ENCODE measurements around the gene UNC119.

The UNC119 gene

DNA sequence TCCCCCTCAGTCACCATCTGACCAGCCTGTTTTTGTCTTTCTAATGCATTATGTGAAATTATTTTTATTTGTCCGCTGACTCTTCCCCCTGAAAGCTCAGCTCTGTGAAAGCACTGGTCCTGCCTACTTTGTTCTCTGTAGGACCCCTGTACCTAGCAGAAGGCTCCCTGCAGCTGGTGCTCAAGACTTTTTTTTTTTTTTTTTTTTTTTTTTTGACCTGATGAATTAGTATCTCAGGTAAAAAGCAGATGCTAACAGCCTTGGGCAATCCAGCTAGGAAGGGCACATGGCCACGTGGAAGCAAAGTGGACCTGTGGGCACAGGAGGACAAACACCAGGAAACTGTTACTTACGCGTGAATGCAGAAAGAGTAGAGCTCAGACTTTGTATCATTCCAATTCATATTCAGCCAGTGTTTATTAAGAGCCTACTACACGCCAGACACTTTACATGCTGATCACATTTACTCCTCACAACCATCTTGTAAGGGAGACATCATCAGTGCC lies 629 bp upstream of the UNC119 start:
- no peaks in the 10 kb centered on the region for H3K9me3 ChIP-seq
- DNase-seq = no peak
- no peak for TF ChIP-seq CTCF (IDR thresholded peaks at IDR 0.05; ENCODE audit: low read depth, low read length)
- H3K27me3 ChIP-seq = no peaks in the 10 kb centered on the region
- H3K4me1 ChIP-seq = no peaks in the 10 kb centered on the region
- peaks cover 7% of the 10 kb centered on the region for H3K36me3 ChIP-seq
- no peak overlapping the region for H3K4me3 ChIP-seq (ENCODE audit: low read depth, low read length)

DNA sequence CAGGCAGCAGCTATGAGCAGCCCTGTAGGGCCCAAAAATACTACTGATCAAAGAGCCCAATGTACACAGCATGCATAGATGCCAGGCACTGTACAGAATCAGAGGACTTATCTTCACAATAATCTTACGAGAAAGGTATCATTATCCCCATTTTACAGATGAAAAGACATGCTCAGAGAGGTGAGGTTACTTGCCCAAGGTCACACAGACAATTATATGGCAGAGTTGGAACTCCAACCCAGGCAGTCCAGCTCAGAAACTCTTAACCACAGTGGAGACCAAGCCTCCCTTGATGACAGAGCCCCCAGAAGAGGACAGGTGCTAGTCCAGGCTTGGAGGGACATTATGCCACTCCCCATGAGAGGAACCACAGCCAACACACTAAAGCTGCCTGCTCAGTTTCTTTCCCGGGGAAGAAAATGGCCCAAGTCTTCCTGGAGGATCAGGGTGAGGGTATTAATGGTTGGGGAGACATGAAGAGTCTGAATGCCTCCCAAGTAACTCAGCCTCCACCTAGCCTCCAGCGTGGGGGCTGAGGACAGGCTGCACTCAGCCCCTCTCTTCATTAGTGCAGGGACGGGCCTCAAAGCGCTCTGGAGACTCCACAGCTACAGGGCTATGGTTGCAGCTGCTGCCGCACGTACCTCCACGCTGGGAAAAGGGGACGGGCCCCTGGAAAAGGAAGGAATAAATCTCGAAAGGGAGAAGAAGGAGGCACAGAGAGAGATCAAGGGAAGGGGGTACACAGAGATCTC lies 826 bp downstream of the UNC119 start:
- H3K36me3 ChIP-seq = peaks cover 1% of the 10 kb centered on the region
- no peak for TF ChIP-seq CTCF (IDR thresholded peaks at IDR 0.05; ENCODE audit: low read depth, low read length)
- H3K27me3 ChIP-seq = no peaks in the 10 kb centered on the region
- no peak for DNase-seq
- peak overlapping the region; percentile 63 for H3K4me3 ChIP-seq (ENCODE audit: low read depth, low read length)
- no peaks in the 10 kb centered on the region for H3K9me3 ChIP-seq
- no peaks in the 10 kb centered on the region for H3K4me1 ChIP-seq

DNA sequence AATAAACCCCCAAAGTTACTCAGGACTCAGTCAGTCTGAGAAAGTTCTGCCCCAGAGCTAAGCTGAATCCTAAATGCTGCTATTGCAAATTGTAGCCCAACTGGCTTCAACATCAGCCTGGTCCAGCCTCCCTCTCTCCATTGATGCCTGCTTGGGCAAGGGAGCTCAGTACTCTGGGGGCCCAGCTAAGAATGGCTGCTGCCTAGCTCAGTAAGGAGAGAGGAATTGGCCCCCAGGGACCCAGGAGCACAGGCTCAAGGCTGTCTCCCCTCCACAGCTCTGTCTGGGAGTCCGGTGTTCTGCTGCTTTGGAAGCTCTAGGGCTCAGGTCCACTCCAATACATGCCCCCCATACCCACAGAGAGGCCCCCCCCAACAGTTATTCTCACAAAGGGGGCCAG lies 1.6 kb downstream of the UNC119 start:
- Histone ChIP-seq H3K27me3 (no peaks in the 10 kb centered on the region), H3K4me1 (no peaks in the 10 kb centered on the region)
- no peak for DNase-seq

DNA sequence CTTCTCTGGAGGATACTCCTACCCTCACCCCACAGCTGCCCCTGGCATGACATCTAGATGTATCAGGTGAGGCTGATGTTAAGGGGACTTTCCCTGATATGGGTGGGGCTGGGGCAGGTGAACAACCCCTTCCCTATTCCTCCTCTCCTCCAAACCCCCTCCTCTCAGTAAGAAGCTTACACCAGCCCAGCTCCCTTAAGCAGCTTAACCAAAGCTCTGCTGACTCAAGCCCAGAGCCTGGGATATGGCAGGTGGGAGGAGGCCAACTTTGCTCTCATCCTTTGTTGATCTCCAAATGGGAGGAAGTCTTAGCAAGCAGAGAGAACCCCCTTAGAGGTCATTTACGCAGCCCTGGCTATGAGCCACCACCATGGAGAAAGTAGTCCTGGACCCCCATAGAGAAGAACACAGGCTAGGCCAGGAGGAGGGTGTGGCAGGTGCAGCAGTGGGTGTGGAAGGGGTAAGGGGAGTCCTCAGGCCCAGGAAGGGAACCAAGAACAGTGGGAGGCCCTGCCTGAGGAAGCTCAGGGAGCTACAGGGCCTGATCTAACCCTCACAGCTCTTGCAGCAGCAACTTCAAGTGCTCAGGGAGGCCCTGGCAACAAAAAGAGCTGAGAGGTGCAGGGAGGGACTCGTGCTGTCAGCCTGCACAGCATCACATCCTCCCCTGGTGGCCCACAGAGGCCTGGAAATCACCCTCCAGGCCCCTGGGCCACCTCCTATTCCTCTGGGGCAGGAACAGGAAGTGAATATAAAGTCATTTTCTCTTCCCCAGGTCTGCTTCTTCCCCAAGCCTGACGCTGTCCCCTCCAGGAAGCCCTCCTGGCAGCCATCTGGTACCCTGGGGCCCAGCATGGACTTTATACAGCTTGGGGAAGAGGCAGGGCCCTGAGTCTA lies 2.9 kb downstream of the UNC119 start:
- no peak overlapping the region for H3K4me3 ChIP-seq (ENCODE audit: low read depth, low read length)
- TF ChIP-seq CTCF (IDR thresholded peaks at IDR 0.05; ENCODE audit: low read depth, low read length) = no peak
- no peak for DNase-seq
- no peaks in the 10 kb centered on the region; the same call in 1 of the 2 replicates for H3K36me3 ChIP-seq
- no peaks in the 10 kb centered on the region for H3K9me3 ChIP-seq
- no peaks in the 10 kb centered on the region for H3K27me3 ChIP-seq
- H3K4me1 ChIP-seq = no peaks in the 10 kb centered on the region

More for the DNA sequence above, 1.6 kb downstream of the UNC119 start:
- no peak for TF ChIP-seq CTCF (IDR thresholded peaks at IDR 0.05; ENCODE audit: low read depth, low read length)
- Histone ChIP-seq H3K36me3 (no peaks in the 10 kb centered on the region; the same call in none of the 2 replicates), H3K9me3 (no peaks in the 10 kb centered on the region), H3K4me3 (ENCODE audit: low read depth, low read length) (no peak overlapping the region)

- no peaks in the 10 kb centered on the region for H3K9me3 ChIP-seq
- no peaks in the 10 kb centered on the region; the same call in 1 of the 2 replicates for H3K36me3 ChIP-seq
- H3K4me1 ChIP-seq = no peaks in the 10 kb centered on the region
- H3K27me3 ChIP-seq = no peaks in the 10 kb centered on the region
- DNase-seq = no peak
- no peak overlapping the region for H3K4me3 ChIP-seq (ENCODE audit: low read depth, low read length)
- no peak for TF ChIP-seq CTCF (IDR thresholded peaks at IDR 0.05; ENCODE audit: low read depth, low read length)
These were observed 3.9 kb downstream of the UNC119 start for GRCh38 chr17:28548417-28549130.
